ENCODE results near the gene BMP2.

BMP2 gene

DNA sequence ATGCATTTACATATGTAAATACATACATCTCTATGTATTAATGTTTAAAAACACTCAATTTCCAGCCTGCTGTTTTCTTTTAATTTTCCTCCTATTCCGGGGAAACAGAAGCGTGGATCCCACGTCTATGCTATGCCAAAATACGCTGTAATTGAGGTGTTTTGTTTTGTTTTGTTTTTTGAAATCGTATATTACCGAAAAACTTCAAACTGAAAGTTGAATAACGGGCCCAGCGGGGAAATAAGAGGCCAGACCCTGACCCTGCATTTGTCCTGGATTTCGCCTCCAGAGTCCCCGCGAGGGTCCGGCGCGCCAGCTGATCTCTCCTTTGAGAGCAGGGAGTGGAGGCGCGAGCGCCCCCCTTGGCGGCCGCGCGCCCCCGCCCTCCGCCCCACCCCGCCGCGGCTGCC lies 355 bp upstream of the BMP2 start:
- TF ChIP-seq, protein P1, sequence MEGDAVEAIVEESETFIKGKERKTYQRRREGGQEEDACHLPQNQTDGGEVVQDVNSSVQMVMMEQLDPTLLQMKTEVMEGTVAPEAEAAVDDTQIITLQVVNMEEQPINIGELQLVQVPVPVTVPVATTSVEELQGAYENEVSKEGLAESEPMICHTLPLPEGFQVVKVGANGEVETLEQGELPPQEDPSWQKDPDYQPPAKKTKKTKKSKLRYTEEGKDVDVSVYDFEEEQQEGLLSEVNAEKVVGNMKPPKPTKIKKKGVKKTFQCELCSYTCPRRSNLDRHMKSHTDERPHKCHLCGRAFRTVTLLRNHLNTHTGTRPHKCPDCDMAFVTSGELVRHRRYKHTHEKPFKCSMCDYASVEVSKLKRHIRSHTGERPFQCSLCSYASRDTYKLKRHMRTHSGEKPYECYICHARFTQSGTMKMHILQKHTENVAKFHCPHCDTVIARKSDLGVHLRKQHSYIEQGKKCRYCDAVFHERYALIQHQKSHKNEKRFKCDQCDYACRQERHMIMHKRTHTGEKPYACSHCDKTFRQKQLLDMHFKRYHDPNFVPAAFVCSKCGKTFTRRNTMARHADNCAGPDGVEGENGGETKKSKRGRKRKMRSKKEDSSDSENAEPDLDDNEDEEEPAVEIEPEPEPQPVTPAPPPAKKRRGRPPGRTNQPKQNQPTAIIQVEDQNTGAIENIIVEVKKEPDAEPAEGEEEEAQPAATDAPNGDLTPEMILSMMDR (IDR thresholded peaks at IDR 0.05; ENCODE audit: borderline replicate concordance, insufficient read depth, low read depth, low read length) = no peak
- no peak overlapping the region for H3K4me3 ChIP-seq (ENCODE audit: low read depth, low read length)

DNA sequence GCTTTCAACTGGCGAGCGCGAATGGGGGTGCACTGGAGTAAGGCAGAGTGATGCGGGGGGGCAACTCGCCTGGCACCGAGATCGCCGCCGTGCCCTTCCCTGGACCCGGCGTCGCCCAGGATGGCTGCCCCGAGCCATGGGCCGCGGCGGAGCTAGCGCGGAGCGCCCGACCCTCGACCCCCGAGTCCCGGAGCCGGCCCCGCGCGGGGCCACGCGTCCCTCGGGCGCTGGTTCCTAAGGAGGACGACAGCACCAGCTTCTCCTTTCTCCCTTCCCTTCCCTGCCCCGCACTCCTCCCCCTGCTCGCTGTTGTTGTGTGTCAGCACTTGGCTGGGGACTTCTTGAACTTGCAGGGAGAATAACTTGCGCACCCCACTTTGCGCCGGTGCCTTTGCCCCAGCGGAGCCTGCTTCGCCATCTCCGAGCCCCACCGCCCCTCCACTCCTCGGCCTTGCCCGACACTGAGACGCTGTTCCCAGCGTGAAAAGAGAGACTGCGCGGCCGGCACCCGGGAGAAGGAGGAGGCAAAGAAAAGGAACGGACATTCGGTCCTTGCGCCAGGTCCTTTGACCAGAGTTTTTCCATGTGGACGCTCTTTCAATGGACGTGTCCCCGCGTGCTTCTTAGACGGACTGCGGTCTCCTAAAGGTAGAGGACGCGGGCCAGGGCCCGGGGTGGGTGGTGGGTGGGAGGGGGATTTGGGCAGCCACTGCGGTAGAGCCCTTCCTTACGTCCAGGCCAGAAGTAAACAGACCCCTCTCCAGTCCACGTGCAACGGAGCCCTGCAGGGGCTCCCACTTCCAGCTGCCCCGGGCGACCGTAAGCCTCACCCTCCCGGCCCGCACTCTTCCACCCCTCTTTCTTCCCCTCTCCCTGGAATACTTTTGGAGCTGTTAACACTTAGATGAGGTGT lies 998 bp downstream of the BMP2 start:
- H3K4me3 ChIP-seq (ENCODE audit: low read depth, low read length) = no peak overlapping the region
- TF ChIP-seq, protein P1 (IDR thresholded peaks at IDR 0.05; ENCODE audit: borderline replicate concordance, insufficient read depth, low read depth, low read length) = no peak

DNA sequence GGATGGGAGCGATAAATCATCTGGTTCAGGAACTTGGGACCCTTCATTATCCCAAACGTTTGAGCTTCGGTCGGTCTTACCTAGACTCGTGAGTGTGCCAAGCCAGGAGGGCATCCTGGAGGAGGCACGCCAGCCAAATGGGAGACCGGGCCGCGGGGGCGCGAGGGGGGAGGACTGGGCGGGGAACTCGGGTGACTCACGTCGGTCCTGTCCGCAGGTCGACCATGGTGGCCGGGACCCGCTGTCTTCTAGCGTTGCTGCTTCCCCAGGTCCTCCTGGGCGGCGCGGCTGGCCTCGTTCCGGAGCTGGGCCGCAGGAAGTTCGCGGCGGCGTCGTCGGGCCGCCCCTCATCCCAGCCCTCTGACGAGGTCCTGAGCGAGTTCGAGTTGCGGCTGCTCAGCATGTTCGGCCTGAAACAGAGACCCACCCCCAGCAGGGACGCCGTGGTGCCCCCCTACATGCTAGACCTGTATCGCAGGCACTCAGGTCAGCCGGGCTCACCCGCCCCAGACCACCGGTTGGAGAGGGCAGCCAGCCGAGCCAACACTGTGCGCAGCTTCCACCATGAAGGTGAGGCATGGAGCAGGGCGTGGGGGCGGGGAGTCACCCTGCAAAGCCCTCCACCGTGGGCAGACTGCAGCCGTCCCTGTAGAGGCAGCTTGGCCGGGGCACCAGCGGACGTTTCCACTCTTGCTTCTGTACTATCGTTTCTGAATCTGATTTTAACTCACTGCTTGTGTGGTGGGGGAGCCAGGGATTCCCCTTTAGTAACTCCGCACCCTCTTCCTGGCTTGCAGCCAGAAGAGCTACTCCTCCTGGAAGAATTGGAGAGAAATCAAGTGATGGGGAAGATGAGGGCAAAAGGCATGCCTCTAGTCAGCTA lies 2.7 kb downstream of the BMP2 start:
- no peak overlapping the region for H3K4me3 ChIP-seq (ENCODE audit: low read depth, low read length)
- TF ChIP-seq, protein P1 (IDR thresholded peaks at IDR 0.05; ENCODE audit: borderline replicate concordance, insufficient read depth, low read depth, low read length) = no peak

DNA sequence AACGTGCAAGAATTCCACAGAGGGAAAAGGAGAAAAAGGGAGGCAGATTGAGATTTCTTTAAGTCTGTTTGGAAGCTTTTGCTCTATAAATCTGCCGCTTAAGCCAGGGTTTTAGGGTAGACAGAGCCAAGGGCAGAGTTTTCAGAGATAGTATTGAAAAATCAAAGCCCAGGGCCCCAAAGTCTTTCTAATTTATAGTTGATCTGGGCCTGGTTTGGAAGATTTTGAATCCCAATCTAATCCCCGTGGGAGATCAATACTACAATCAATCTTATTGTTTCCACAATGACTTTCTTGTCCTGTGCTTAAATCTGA lies 3.3 kb downstream of the BMP2 start:
- TF ChIP-seq, protein P1 (IDR thresholded peaks at IDR 0.05; ENCODE audit: borderline replicate concordance, insufficient read depth, low read depth, low read length) = no peak
- no peak overlapping the region for H3K4me3 ChIP-seq (ENCODE audit: low read depth, low read length)

DNA sequence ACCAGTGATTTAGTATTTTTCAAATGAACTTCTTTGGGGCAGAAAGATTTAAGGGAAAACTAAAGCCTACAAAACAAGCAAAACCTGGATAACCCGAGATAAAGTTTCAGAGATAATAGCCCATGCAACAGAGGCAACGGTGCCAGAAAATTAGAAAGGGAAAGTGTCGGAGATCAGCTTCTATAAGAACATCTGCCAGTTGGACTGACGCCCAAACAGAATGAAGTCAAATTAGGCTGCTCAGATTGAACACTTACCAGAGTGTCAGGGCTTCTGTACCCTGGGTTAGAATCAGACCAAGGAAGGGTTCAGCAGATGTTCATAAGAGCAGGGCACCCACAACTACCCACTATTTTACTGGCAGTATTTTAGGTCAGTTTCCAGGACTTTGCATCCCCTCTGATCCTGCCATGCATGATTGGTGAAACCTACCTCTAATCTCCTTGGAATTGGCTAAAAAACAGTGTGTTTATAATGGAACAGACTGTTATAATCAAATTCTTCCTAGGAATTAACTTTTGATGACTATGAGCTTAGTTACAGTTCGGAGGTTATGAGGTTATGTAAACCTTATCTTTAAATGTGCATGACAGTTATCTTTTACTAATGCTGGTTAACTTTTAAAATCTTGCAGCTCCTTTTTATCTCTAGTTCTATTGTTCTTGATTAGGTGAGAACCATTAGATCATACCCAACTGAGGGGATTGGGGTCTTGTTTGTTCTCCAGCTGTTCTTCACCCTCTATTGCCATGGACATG lies 13.1 kb downstream of the BMP2 start:
- TF ChIP-seq, protein P1 (IDR thresholded peaks at IDR 0.05; ENCODE audit: borderline replicate concordance, insufficient read depth, low read depth, low read length) = no peak
- H3K4me3 ChIP-seq (ENCODE audit: low read depth, low read length) = no peak overlapping the region

DNA sequence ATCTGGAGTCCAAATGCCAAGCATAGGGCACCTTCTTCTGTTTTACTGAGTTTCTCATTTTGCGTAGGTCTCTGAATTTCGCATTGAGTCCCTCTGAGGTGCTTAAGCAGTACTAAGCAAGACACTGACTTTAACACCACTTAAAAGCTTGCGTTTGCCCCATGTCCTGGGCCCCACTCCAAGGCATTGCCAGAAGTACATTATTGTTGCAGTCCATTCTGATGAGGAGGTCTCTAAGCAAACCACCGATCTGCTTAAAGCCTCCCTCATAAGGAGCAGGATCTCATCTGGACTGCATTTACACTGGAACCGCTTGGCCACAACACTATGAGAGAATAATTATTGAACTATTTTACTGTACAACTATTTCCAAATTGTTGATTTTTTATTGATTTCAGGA lies 16.3 kb downstream of the BMP2 start:
- TF ChIP-seq, protein P1 (IDR thresholded peaks at IDR 0.05; ENCODE audit: borderline replicate concordance, insufficient read depth, low read depth, low read length) = no peak
- no peak overlapping the region for H3K4me3 ChIP-seq (ENCODE audit: low read depth, low read length)

Data from GM12875 (cell line).